Superior temporal gyrus (tissue), 1 donor: Measurements from ENCODE around the gene LRRC74A.

ENCODE experiments used
- DNase-seq: peaks from one replicate; pipeline ENCODE4 v3.0.0-alpha.2; 2016; ENCODE audit errors: extremely low spot score

LRRC74A gene

GRCh38 chr14:76846331-76847047, 20.3 kb downstream of the LRRC74A start:
- DNase-seq: no peak

- DNase-seq: no peak
These were observed 22.7 kb downstream of the LRRC74A start for GRCh38 chr14:76848879-76849278.

- no peak for DNase-seq
These were observed 28.9 kb downstream of the LRRC74A start for GRCh38 chr14:76855066-76855465.

DNA sequence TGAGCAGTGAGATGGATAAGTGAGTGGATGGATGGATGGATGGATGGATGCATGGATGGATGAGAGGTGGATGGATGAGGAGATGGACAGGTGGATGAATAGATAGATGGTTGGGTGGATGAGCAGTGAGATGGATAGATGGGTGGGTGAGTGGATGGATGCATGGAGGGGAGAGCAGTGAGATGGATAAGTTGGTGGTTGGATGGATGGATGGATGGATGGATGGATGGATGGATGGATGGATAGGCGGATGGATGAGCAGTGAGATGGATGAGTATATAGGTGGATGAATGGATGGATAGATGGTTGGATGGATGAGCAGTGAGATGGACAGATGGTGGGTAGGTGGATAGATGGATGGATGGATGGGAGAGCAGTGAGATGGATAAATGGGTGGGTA, 30.6 kb downstream of the LRRC74A start:
- DNase-seq: no peak

- no peak for DNase-seq
These were observed 35.5 kb downstream of the LRRC74A start for GRCh38 chr14:76861574-76862255.

DNA sequence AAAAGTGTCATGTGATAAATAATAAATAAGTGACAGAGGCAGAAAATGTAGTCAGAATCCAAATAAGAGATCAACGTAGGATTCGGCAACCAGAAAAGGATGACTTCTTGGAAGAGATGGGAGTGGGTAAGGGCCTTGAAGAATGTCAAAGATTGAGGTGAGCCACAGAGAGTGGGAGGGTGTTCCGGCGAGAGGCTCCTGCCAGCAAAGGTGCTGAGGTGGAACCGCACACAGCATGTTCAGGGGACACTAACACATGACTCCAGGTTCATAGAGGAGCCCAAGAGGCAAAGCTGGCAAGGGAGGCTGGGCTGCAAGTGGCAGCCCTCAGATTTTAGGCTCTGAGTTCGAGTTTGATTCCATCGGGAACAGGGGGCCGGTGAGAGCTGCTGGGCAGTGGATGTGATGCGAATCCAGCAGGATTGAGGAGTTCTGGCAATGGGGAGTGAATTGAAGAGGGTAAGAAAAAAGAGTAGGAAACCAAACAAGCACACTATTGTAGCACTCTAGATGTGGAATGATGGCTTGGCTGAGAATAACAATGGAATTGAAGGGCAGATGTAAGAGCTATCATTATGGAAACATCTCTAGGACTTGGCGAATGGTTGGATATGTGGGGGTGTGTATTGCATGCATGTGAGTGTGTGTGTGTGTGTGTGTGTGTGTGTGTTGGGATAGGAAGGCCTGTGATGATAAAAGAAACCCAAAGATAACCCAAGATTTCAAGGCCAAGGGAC, 36.5 kb downstream of the LRRC74A start:
- no peak for DNase-seq

- DNase-seq: no peak
These were observed 37.7 kb downstream of the LRRC74A start for GRCh38 chr14:76863724-76864407.

- DNase-seq: no peak
These were observed 40.2 kb downstream of the LRRC74A start for GRCh38 chr14:76866456-76866855.

GRCh38 chr14:76867516-76868453, 41.6 kb downstream of the LRRC74A start:
- no peak for DNase-seq

GRCh38 chr14:76868454-76869170, 42.4 kb downstream of the LRRC74A start:
- DNase-seq: no peak

GRCh38 chr14:76870166-76870565, 44.0 kb downstream of the LRRC74A start:
- DNase-seq: no peak

- peak; percentile 87 for DNase-seq
These were observed 46.7 kb downstream of the LRRC74A start for GRCh38 chr14:76872796-76873432.

DNA sequence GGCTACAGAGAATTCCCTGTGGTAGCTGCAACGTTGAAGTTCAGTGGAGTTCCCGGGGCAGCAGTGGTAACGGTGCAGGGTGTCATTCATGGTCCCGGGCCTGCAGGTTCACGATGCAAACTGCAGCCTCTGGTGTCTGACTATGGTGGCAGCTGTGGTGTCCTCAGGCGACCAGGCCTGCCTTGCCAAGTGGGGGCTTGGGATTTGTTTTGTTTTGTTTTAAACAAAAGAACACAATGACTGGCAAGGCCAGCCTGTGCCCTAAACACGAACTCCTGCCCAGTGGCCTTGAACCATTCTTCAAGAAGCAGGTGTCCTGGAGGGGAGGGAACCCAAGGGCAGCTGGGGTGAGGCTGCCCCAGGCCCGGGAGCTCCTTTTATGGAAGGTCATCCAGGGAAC, 48.5 kb downstream of the LRRC74A start:
- DNase-seq: no peak

- peak; percentile 88 for DNase-seq
These were observed 49.9 kb downstream of the LRRC74A start for GRCh38 chr14:76876076-76876475.

DNA sequence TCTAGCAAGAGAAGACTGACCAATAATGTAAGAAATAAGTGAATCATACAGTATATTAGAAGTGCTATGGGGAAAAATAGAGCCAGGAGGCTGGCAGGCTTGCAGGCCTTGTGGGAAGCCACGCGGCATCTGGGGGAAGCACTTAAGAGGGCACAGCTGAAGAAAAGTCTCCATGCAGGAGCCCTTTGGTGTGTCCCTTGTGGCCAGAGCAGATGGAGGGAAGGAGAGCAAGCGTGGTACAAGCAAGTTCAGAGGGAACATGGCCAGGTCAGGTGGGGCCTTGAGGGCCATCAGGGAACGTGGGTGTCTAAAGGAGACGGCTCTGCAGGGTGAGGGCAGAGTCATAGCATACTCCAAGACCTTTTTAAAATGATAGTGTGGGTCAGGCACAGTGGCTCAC, 51.7 kb downstream of the LRRC74A start:
- DNase-seq: no peak

- no peak for DNase-seq
These were observed 54.2 kb downstream of the LRRC74A start for GRCh38 chr14:76880449-76880848.

- no peak for DNase-seq
These were observed 55.1 kb downstream of the LRRC74A start for GRCh38 chr14:76881348-76881747.

GRCh38 chr14:76882651-76883050, 56.4 kb downstream of the LRRC74A start:
- DNase-seq: no peak

DNA sequence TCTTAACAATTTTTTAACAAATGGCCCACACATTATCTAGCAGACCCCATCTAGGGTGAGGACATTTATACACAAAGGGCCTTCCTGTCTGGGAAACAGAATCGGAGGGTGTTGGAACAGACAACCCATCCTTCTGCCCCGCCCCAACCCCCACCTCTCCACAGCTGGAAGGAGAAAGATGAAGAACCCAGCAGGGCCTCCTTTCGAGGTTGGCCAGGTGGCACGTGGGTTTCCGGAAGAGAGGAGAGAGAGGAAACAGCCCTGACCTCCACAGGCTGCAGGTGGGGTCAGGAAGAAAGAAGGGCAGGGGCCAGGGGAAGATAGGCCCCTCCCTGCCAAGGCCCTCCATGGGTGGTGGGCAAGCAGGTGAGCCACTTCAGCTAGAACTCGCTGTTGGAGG, 57.2 kb downstream of the LRRC74A start:
- no peak for DNase-seq

DNA sequence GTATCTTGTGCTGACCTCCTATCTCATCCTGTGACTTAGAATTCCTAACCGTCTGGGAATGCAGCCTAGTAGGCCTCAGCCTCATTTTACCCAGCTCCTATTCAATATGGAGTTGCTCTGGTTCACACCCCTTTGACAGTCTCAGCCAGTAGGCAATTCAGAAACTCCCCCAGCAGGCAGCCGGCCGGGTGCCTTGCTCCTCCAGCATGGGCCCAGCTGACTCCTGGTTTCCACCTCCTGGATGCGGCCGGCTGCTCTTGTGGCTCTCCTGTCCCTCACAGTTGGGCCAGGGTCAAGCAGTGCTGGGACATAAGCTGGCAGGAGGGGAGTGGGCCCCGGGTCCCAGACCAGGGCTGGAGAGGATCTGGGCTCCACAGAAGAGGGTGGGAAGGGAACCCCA, 58.2 kb downstream of the LRRC74A start:
- DNase-seq: no peak
